Thyroid gland (tissue), 4 donors: ENCODE data around the gene DGKD.

Experiments used
- POLR2A ChIP-seq, 2 donors: fragments of 450-650 bp; IDR thresholded peaks; one replicate each; pipeline ENCODE4 v1.6.1; 2017; ENCODE audit warnings: antibody characterized with exemption in 2 of 2, mild to moderate bottlenecking in 2 of 2, moderate library complexity in 1 of 2
- TF ChIP-seq, protein P1 (sequence below), 6 experiments: fragments of 200-600 bp in 3 of 6; fragments of 450-650 bp in 3 of 6; sonication (generic) in 3 of 6; IDR thresholded peaks; one replicate each; pipeline ENCODE4 v1.5.1; 2016 to 2019; ENCODE audit warnings: antibody characterized with exemption in 6 of 6, mild to moderate bottlenecking in 2 of 6, inconsistent platforms in 1 of 6, moderate library complexity in 1 of 6

DNA sequence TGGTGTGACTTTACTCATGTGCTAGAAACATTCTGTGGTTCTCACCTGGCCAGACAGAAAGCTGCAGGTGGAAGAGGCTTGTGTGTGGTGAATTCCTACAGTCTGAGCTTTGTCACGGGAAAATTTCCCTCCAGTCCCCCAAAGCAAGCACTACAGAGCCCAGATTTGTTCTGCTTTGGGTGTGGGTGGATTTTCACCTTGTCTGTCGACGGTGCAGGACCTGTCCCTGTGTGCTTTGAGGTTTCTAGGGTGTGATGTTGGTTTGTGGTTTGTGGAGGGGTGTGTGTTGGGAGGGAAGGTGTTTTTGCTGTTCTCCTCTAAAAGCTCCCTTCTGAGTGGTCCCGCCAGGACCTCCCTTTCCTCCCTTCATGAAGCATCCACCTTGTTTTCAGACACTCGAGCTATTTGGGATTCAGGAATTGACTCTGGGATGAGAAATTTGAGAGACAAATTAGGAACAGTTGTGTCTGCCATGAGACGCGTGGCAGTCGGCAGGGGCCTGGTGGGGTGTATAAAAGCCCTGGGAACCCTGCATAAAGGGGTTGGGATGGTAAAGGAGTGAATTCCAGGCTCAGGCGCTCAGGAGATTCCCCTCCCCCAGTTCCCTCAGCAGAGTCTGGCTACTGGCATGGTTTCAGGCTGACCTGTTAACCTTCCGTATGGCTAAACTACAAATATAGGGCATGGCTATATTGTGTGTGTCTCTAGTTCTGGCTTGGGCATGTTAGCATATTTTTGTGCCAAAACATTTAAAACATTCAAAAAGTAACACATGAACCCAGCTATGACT is 65.5 kb downstream of the DGKD start:
- TF ChIP-seq, protein P1, sequence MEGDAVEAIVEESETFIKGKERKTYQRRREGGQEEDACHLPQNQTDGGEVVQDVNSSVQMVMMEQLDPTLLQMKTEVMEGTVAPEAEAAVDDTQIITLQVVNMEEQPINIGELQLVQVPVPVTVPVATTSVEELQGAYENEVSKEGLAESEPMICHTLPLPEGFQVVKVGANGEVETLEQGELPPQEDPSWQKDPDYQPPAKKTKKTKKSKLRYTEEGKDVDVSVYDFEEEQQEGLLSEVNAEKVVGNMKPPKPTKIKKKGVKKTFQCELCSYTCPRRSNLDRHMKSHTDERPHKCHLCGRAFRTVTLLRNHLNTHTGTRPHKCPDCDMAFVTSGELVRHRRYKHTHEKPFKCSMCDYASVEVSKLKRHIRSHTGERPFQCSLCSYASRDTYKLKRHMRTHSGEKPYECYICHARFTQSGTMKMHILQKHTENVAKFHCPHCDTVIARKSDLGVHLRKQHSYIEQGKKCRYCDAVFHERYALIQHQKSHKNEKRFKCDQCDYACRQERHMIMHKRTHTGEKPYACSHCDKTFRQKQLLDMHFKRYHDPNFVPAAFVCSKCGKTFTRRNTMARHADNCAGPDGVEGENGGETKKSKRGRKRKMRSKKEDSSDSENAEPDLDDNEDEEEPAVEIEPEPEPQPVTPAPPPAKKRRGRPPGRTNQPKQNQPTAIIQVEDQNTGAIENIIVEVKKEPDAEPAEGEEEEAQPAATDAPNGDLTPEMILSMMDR (IDR thresholded peaks at IDR 0.05): no peak
- no peak for TF ChIP-seq POLR2A (IDR thresholded peaks at IDR 0.05)
